A204.1 (cell line): Measurements from ENCODE around the gene AFF3.

Experiments
- FAIRE-seq: peaks from 2 replicates; lab custom pipeline; 2012; peaks lifted over from hg19 to GRCh38; lab: Jason Lieb, UNC

AFF3 gene

DNA sequence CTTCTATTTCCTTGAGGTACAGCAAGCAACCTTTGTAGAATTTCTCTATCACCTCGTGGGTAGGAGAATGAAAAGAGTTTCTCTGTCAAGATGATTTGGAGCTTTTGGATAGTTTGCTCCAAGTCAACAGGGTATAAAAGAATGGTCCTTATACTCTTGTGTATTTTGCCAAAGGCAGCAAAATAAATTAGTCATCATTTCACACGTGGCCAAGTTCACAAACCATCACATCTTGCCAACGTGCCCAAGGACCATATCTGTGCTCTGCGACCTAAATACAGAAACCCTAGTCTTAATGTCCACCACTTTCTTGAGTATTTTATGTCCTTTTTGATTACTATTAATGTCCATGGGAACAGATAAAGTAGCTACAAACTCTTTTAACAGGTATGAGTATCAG, 262.9 kb downstream of the AFF3 start:
- no peak for FAIRE-seq

- no peak for FAIRE-seq
Observed at GRCh38 chr2:99878581-99879350, 263.6 kb downstream of the AFF3 start.

- FAIRE-seq, result no peak
Observed at GRCh38 chr2:99877963-99878362, 264.4 kb downstream of the AFF3 start.

DNA sequence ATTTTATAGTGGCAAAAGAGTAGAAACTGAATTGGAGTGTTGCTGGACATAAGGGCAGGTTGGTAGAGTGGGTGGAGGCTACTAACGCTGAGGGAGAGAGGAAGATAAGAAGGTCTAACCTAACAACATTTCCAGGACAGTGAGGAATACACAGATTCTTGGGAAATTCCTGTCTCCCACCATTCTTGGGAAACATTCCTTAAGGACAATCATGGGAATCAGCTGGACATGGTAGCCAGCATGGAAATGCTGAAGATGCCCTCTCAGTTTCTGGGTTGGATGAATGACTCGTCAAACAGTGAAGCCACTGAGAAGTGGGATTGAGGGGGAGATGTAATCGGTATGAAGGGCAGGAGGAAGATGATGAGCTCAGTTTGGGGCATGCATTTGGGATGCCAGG, 265.4 kb downstream of the AFF3 start:
- FAIRE-seq, result no peak

DNA sequence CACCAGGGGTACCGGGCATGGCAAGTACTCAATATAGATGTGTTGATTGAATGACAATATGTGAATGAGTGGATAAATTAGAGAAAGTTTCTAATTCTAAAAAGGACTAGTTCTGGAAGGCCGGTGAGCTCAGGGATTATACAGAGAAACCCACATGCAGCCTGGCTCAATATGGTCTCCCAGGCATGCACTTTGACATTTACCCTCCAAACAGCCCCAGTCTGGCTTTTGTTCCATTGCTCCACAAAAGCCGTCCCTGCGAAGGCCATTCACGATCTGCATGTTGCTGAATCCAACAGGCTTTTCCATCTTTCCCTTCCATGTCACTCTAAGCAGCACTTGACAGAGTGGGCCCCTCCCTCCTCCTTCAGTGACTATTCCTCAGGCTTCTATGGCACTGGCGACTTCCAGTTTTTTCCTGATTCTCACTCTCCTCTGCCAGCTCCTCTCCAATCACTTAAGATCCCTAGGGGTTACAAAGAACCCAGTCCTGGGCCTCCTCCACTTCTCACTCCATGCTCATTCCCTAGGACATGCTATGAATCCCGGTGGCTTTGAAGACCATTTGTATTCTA, 266.7 kb downstream of the AFF3 start:
- no peak for FAIRE-seq

DNA sequence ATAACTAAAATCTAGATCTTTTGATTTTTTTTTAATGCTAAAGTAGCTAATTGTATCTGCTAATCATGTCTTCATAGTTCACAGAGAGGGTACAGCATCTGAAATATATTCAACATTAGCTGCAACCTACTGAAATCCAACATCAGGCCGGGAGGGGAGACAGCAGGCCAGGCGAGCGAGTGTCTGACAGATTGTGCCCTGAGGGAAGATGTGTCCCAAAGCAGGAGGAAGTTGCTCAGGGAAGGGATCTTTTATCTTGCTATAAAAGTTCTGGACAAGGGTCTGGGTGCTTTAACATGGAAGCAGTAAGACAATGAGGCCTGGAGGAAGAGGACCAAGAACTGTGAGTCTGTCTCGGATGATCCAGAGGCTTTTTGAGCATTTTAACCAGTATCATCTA, 274.1 kb downstream of the AFF3 start:
- FAIRE-seq, result no peak

DNA sequence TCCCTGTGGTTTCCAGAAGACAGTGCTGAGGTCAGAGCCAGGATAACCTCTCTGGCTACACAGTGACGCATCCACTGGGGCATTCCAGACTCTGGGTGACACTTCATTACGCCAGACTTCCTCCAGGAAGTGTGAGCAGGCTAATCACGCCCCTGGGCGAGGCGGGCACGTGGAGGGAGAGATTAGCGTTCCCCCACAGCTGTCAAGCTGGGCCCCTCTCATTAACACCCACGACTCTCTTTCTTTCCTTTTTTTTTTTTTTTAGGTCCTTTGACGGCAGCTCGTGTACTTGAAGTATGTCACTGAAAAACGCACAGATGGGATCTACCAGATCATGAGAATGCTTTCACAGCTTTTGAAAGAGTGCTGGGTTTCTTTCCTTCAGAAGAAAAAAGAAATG, 274.6 kb downstream of the AFF3 start:
- FAIRE-seq, result no peak

GRCh38 chr2:99865818-99866676, 276.3 kb downstream of the AFF3 start:
- no peak for FAIRE-seq

DNA sequence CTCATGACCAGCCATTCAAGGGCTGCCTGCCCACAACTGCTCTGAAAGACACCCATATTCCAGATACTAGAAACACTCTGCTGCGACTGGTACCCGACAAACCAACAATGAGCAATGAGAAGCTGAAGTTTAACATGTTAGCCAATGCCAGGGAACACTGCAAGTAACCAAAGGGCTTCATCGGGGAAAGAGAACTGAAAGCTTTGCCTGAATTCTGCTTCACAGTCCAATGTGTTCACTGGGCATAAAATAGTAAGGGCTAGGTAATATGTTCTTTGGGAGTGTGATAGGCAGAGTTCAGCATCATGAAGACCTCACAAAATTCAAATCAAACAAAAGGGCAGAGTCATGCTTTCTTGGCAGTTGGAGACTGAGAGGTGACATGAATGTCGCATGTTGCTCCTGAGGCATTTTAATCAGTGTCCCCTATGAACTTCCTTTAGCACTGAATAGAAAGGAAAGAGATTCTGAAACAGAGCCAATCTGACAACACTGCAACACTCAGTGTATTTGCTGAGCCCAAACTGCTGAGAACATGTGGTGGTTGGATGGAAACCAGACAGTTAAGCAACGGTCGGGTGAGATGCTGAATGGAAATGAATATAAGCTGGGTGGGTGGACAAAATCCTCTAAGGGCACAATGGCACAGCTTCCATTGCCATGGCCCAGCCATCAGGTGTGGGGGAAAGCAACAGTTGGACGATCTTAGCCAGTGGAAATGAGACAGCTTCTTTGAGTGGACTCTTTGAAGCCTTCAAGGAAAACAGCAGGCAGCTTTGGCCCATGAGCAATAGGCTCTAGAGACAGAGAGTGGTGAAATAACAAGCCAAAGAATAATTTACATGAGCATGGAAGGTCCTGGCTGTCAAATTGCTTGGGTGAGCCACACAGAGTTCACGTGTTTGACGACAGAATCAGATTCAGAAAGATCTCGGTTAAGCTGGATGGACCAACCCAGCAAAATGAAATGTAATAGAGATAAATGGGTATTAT, 277.5 kb downstream of the AFF3 start:
- no peak for FAIRE-seq

GRCh38 chr2:99863903-99864270, 278.5 kb downstream of the AFF3 start:
- FAIRE-seq, result no peak

GRCh38 chr2:99863236-99863902, 279.0 kb downstream of the AFF3 start:
- FAIRE-seq, result no peak

DNA sequence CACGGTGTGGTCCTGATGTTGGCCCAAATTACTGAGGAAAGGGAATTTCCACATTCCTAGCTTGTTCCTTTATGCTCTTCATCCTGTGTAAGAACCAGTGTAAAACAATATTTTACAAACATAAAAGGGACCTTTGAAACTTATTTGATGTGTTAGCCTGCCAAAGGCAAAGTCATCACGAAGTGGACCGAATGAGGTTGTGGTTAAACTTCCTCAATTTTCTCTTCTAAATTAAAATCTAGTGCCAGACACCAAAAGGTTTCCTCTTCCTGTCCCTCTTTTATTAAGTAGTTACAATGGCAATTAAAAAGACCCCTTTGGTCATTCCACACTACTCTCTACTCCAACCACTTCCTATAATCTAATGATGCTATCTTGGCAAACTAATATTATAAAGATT, 279.8 kb downstream of the AFF3 start:
- FAIRE-seq, result no peak

DNA sequence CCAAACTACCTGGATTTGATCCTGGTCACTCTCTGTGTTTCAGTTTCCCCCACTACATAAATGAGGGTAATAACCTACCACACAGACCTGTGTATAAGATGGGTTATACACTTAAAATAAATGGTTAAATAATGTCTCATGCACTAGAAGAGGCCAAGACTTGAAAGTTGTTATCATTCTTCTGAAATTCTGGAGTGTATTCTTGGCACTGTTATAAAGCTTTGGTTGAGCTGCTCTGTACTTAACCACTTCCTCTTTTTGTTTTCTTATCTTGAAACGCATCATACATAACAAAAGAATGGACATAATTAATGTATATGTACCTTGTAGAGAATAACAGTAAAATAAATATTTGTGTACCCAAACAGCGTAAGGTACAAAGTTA, 281.0 kb downstream of the AFF3 start:
- no peak for FAIRE-seq

GRCh38 chr2:99860720-99861375, 281.5 kb downstream of the AFF3 start:
- FAIRE-seq, result no peak

GRCh38 chr2:99858951-99859596, 283.3 kb downstream of the AFF3 start:
- FAIRE-seq, result no peak

GRCh38 chr2:99857867-99858444, 284.4 kb downstream of the AFF3 start:
- FAIRE-seq, result no peak

- no peak for FAIRE-seq
Observed at GRCh38 chr2:99857372-99857771, 285.0 kb downstream of the AFF3 start.

DNA sequence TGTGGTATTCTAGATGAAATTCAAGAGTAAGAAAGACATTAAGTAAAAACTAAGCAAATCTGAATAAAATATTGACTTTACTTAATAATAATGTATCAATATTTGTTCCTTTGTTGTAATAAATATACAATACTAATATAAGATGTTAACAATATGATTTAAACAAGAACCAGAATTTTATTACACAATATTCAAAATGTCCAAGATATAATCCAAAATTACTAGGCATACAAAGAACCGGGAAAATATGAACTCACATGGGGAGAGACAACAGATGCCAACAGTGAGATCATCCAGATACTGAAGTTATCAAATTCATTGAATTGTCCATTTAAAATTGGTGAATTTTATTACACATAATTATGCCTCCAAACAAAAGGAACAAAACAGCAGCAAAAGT, 286.3 kb downstream of the AFF3 start:
- no peak for FAIRE-seq

- FAIRE-seq, result no peak
Observed at GRCh38 chr2:99854236-99854852, 288.0 kb downstream of the AFF3 start.

- FAIRE-seq, result no peak
Observed at GRCh38 chr2:99852956-99853355, 289.4 kb downstream of the AFF3 start.
